ENCODE data around the gene ATP8B4. TPM values are rescaled to one million over a fixed set of nuclear protein-coding genes. Genes with fewer than 3 reads are reported as not detected.

Gene ATP8B4
- total RNA-seq, 1 donor from 2014 or later = 1.1 TPM

- Histone ChIP-seq H3K4me3 (ENCODE audit: low read depth, low read length) (no peak overlapping the region), H3K36me3 (ENCODE audit: control insufficient read depth, insufficient read depth, low read length) (no peaks in the 10 kb centered on the region), H3K27me3 (ENCODE audit: control insufficient read depth, insufficient read depth, low read length) (peaks cover 2% of the 10 kb centered on the region)
- no peak for TF ChIP-seq CTCF (IDR thresholded peaks at IDR 0.05; ENCODE audit: insufficient read depth, low read length, severe bottlenecking)
- FAIRE-seq = no peak
- DNase-seq (ENCODE audit: low read depth) = no peak
Measured at GRCh38 chr15:50057905-50058639, 61.0 kb downstream of the ATP8B4 start.

- no peak for TF ChIP-seq CTCF (IDR thresholded peaks at IDR 0.05; ENCODE audit: insufficient read depth, low read length, severe bottlenecking)
- FAIRE-seq (no peak), DNase-seq (ENCODE audit: low read depth) (no peak)
- Histone ChIP-seq H3K36me3 (ENCODE audit: control insufficient read depth, insufficient read depth, low read length) (no peaks in the 10 kb centered on the region), H3K27me3 (ENCODE audit: control insufficient read depth, insufficient read depth, low read length) (peaks cover 2% of the 10 kb centered on the region), H3K4me3 (ENCODE audit: low read depth, low read length) (no peak overlapping the region)
Measured at GRCh38 chr15:50057196-50057595, 61.8 kb downstream of the ATP8B4 start.

GRCh38 chr15:50055750-50056157 is 63.3 kb downstream of the ATP8B4 start:
- TF ChIP-seq CTCF (IDR thresholded peaks at IDR 0.05; ENCODE audit: insufficient read depth, low read length, severe bottlenecking) = no peak
- Histone ChIP-seq H3K4me3 (ENCODE audit: low read depth, low read length) (no peak overlapping the region), H3K27me3 (ENCODE audit: control insufficient read depth, insufficient read depth, low read length) (peaks cover 2% of the 10 kb centered on the region), H3K36me3 (ENCODE audit: control insufficient read depth, insufficient read depth, low read length) (no peaks in the 10 kb centered on the region)
- FAIRE-seq (no peak), DNase-seq (ENCODE audit: low read depth) (no peak)

- no peak overlapping the region for H3K4me3 ChIP-seq (ENCODE audit: low read depth, low read length)
- DNase-seq (ENCODE audit: low read depth) (no peak), FAIRE-seq (no peak)
Measured at GRCh38 chr15:50055332-50055731, 63.7 kb downstream of the ATP8B4 start.

GRCh38 chr15:50053055-50053856 is 65.8 kb downstream of the ATP8B4 start:
- DNase-seq (ENCODE audit: low read depth) = no peak
- H3K27me3 ChIP-seq (ENCODE audit: control insufficient read depth, insufficient read depth, low read length) = no peaks in the 10 kb centered on the region

More at GRCh38 chr15:50055332-50055731, 63.7 kb downstream of the ATP8B4 start:
- Histone ChIP-seq H3K27me3 (ENCODE audit: control insufficient read depth, insufficient read depth, low read length) (peaks cover 2% of the 10 kb centered on the region), H3K36me3 (ENCODE audit: control insufficient read depth, insufficient read depth, low read length) (no peaks in the 10 kb centered on the region)
- TF ChIP-seq CTCF (IDR thresholded peaks at IDR 0.05; ENCODE audit: insufficient read depth, low read length, severe bottlenecking) = no peak

More at GRCh38 chr15:50053055-50053856, 65.8 kb downstream of the ATP8B4 start:
- Histone ChIP-seq H3K36me3 (ENCODE audit: control insufficient read depth, insufficient read depth, low read length) (no peaks in the 10 kb centered on the region), H3K4me3 (ENCODE audit: low read depth, low read length) (no peak overlapping the region)
- no peak for FAIRE-seq
- TF ChIP-seq CTCF (IDR thresholded peaks at IDR 0.05; ENCODE audit: insufficient read depth, low read length, severe bottlenecking) = no peak
